Esophagus squamous epithelium (tissue), 4 donors: ENCODE results near the gene LGALS8.

ENCODE experiments used
- POLR2A ChIP-seq, 4 donors: fragments of 450-650 bp; IDR thresholded peaks; one replicate each; pipeline ENCODE4 v1.6.1; 2017; ENCODE audit warnings: antibody characterized with exemption in 4 of 4, mild to moderate bottlenecking in 4 of 4, moderate library complexity in 3 of 4
- TF ChIP-seq, protein P1 (sequence below), 6 experiments: fragments of 450-650 bp in 4 of 6; fragments of 200-600 bp in 2 of 6; sonication (generic) in 2 of 6; IDR thresholded peaks; one replicate each; pipeline ENCODE4 v1.5.1; 2016 to 2019; ENCODE audit warnings: antibody characterized with exemption in 6 of 6, mild to moderate bottlenecking in 4 of 6, moderate library complexity in 4 of 6

- TF ChIP-seq, protein P1, sequence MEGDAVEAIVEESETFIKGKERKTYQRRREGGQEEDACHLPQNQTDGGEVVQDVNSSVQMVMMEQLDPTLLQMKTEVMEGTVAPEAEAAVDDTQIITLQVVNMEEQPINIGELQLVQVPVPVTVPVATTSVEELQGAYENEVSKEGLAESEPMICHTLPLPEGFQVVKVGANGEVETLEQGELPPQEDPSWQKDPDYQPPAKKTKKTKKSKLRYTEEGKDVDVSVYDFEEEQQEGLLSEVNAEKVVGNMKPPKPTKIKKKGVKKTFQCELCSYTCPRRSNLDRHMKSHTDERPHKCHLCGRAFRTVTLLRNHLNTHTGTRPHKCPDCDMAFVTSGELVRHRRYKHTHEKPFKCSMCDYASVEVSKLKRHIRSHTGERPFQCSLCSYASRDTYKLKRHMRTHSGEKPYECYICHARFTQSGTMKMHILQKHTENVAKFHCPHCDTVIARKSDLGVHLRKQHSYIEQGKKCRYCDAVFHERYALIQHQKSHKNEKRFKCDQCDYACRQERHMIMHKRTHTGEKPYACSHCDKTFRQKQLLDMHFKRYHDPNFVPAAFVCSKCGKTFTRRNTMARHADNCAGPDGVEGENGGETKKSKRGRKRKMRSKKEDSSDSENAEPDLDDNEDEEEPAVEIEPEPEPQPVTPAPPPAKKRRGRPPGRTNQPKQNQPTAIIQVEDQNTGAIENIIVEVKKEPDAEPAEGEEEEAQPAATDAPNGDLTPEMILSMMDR (IDR thresholded peaks at IDR 0.05) = no peak
- TF ChIP-seq POLR2A (IDR thresholded peaks at IDR 0.05) = no peak
These were observed 21.2 kb upstream of the LGALS8 start for GRCh38 chr1:236502579-236502971.
